GM11168 (cell line): Measurements from ENCODE around the gene ZNF71.
"Not testable (repeated sequence)": the region's sequence is repeated elsewhere in the genome, so short reads cannot be mapped to it uniquely, and the experiment has no call there.

ENCODE experiments used
- in situ Hi-C: fragments of 300-500 bp; cut with MboI; formaldehyde crosslinking; loops from one replicate; pipeline ENCODE4 v1.12.0; 2022; ENCODE audit warnings: low sequenced_read_pairs; ENCODE audit not compliant: unreplicated experiment

Gene ZNF71

DNA sequence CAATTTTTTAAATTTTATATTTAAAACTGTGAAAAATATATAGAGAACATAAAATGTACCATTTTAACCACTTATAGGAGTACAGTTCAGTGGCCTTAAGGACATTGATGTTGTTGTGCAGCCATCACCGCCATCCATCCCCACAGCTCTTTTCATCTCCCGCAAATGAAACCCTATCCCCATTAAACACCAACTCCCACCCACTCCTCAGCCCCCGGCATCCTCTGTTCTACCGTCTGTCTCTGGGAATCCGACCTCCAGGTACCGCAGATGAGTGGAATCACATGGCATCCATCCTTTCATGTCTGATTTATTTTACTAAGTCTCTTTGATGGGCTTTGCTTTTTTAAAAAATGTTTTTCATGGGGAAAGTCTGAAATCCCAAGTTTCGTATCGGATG lies 24.0 kb downstream of the ZNF71 start:
- in situ Hi-C loops = no loop called here

DNA sequence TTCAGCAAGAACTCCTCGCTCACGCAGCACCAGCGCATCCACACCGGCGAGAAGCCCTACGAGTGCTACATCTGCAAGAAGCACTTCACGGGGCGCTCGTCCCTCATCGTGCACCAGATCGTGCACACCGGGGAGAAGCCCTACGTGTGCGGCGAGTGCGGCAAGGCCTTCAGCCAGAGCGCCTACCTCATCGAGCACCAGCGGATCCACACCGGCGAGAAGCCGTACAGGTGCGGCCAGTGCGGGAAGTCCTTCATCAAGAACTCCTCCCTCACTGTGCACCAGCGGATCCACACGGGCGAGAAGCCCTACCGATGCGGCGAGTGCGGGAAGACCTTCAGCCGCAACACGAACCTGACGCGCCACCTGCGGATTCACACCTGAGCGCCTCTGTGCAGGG lies 27.3 kb downstream of the ZNF71 start:
- in situ Hi-C loops = no loop called here

DNA sequence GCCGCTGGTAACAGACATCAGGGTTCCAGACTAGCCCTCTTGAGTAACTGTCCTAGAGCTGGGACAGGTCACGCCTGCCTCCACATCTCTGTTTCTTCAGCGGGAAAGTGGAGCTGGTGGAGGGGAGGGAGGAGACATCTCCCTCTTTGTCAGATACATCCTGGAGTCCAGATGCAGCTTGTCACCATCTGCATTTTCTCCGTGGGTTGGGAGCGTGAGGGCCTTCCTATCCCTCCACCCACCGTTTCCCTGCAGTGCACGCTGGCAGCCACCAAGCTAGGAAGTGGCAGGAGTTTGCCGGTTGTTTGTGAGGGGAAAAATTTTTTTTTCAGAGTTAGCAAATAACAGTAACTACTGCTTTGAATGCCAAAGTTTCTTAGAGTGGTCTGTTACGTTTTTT lies 27.9 kb downstream of the ZNF71 start:
- in situ Hi-C loops = no loop called here

DNA sequence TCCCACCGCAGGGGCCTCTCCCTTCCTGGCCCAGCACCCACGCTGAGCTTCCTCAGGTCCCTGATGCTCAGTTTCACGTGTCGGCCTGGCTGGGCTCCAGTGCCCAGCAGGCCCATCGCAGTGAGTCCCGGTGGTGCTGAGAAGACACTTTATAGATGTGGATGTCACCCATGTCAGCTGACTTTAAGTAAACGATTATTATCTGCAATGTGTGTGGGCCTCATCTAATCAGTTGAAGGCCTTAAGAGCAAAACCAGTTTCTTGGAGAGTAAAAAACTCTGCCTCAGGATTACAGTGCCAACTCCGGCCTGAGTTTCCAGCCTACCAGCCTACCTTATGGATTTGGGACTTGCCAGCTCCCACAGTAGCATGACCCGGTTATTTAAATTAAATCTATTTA lies 30.6 kb downstream of the ZNF71 start:
- in situ Hi-C loops = no loop called here

DNA sequence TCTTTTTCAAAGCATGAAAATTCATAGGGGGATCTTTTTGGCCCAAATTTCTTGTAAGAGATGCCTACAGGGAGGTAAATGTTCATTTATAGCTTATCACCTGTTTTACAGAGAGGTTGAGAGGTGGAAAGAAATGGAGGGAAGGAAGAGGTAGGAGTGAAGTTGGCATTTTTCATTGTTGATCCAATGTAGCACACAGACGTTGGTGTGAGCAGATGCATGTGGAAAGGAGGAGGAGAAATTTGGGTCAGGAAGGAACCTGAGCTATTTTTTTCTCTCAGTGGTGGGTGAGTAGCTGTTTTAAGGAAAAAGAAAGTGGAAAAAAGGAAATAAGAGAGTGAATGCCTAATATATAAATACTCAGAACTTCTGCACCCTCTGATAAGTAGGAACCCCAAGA lies 37.9 kb downstream of the ZNF71 start:
- in situ Hi-C loops = no loop called here

DNA sequence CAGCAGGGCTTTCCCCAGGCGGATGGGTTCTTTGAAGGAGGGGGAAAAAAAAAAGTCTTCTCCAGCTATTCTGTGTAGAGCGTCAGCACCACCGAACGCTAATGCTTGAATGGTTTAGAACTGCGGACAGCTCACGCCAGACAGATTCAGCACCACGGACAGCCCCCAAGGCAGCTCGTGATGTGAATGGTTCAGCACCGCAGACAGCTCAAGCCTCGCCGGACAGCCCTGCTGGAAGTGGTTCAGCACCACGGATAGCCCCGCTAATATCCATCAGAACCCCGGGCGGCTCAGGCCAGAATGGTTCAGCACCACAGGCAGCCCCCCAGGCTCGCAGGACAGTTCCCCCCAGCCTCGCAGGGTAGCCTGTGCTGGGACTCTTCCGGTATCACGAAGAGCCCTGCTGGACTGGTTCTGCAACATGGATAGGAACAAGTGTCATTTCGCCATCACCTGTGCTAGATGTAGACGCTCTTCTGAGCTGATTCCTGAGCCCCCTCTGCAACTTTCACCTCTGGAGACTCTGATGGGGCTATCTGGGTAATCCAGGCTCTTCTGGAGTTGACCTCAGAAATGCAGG lies 43.0 kb downstream of the ZNF71 start:
- in situ Hi-C loops = no loop called here

DNA sequence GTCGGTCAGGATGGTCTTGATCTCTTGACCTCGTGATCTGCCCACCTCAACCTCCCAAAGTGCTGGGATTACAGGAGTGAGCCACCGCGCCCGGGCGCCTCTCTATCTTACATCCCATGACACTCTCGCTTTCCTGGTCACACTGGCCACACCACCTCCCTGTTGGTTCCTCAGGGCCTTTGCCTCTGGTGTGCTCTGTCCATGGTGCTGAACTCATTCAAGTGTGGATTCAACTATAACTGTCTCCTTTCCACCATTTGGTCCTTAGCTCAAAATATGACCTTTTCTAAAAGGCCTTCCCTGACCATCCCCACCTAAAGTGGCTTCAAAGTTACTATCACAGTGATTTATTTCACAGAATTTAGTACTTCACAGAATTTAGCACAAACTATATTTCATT lies 44.1 kb downstream of the ZNF71 start:
- in situ Hi-C loops = no loop called here

DNA sequence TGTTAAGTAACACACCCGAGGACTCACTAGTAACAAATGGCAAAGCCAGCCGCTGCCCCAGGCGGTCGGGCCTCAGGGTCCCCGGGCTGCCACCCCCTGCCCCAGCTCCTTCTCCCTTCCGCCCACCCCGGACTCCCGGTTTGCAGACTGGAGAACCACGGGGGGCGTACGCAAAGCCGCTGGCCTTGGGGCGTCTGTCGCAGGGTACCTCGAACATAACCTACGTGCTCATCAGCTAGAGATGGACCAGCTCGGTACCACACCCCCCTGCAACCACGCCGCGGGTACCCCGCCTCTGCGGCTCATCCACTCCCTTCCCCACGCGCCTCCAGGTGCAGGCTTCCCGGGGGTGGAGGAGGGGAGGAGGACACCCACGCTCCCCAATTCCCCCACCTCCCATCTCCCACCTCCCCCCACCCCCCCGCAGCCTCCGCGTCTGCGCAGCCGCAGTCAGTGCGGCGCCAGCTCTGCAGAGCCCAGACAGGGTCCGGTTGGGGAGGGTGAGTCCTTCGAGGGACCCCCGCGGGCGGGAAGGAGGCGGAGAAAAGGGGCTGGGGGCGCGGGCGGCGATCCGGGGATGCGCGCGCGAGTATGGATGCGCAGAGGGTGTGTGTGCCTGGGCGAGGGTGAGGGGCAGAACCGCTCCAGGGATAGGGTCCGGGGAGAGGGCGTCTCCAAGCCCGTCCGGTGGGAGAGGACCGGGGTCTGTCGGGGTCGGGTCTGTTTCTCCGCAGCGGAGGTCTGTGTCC lies 47.8 kb downstream of the ZNF71 start, which contains the start of gene SMIM17:
SMIM17 (plus strand) TSS at position 449 of the 749 bp plus-strand sequence. CDS start 2,509 bp downstream, outside the sequence.
- in situ Hi-C loops = no loop called here

DNA sequence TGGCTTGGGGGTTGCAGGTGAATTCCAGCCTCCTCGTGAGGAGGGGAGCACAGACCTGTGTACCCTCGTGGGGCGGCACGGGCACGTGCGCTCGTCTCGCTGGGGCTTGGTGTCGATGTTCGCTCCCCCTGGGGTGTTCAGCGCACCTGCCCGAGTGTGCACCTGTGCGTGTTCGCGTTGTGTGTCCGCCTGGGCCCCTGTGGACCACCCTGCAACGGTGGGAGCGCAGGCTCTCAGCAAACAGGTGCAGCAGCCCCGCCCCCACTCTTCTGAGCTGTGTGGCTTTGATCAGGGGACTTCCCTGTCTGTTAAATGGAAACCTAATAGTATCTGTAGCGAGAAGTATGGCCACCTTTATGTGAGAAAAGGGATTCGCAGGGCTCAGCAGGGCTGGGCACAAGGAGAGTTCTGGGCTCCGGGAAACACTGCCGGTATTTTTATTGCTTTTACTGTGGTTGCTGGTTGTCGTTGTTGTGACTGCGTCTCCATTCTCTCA lies 48.4 kb downstream of the ZNF71 start:
- in situ Hi-C loops = no loop called here

DNA sequence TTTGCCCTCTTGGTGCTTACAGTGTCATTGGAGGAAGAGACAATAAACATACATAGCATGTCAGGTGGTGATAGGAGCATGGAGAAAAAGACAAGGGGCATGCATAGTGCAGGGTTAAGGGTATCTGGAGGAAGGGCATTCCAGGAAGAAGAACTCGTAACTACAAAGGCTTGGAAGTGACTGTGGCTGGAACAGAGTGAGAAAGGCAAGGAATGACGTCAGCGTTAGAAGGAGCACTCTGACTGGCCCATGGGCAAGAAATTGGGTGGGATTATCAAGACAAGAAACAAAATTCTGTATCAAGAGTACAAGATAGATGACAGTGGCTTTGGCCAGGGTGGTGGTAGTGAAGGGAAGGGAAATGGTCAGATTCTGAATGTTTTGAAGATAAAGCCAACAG lies 59.0 kb downstream of the ZNF71 start:
- in situ Hi-C loops = no loop called here

DNA sequence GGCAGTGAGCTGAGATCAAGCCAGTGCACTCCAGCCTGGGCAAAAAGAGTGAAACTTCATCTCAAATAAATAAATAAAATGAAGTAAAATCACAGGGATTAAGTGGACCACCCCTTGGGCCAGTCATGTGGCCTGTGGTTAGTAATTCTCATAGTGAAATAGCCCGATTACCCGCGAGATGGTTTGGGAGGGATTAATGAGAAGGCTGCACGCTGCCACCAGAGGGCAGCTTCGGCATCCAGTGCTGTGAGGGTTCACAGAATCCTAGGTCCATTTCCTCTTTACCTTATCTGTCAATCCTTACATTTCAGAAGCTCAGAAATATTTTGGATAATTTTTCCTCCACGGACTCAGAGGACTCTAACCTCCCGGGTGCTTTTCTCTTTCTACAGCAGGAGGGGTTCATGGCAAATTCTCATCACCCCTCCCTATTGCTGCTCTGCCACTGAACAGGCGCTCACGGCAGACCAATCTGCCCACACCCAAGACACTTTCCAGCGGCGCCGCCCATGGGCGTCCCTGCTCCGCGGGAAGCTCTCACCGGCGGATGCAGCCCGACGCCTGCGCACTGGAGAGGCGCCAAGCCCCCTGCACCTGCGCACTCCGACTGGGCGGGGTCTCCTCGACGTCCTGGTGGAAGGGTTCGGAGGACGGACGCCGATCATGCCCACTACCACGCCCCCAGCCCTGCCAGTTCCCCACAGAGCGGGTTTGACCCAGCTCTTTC lies 65.4 kb downstream of the ZNF71 start:
- in situ Hi-C loops = no loop called here

DNA sequence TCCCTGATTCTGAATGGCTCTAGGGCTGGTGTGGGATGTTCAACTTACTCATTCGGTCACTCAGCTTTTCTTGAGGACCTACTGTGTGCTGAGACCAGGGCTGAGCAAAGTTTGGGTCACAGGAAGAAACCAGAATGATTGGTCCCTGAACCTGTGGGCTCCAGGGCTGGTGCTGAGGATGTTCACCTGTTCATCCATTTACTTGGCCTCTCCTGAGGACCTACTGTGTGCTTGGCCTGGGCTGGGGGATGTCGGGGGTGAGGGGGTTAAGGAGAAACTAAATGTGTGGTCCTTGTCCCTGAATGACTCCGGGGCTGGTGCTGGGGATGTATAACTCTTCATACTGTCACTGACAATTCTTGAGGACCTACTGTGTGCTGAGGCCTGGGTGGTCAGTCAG lies 66.1 kb downstream of the ZNF71 start:
- in situ Hi-C loops = no loop called here

DNA sequence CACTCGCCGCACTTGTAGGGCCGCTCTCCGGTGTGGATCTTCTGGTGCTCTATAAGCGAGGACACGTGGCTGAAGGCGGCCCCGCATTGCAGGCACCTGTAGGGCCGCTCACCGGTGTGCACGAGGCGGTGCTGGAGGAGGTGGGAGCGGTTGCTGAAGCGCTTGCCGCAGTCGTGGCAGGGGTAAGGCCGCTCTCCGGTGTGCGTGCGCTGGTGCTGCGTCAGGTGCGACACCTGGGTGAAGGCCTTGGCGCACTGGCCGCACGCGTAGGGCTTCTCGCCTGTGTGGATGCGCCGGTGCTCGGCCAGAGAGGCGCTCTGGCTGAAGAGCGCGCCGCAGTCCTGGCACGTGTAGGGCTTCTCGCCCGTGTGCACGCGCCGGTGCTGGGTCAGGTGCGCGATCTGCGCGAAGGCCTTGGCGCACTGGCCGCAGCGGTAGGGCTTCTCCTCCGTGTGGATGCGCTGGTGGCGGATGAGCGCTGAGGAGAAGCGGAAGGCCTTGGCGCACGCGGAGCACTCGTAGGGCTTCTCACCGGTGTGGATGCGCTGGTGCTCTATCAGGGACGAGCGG lies 68.9 kb downstream of the ZNF71 start:
- in situ Hi-C loops = no loop called here

DNA sequence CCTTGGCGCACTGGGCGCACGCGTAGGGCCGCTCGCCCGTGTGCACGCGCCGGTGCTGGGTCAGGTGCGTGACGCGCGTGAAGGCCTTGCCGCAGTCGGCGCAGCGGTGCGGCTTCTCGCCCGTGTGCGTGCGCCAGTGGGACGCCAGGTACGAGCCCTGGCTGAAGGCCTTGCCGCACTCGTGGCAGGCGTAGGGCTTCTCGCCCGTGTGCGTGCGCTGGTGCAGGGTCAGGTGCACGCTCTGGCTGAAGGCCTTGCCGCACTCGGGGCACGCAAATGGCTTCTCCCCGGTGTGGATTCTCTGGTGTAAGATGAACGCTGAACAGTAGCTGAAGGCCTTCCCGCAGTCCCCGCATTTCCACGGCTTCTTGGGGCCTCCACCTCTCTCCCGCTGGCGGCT lies 69.4 kb downstream of the ZNF71 start:
- in situ Hi-C loops = no loop called here

DNA sequence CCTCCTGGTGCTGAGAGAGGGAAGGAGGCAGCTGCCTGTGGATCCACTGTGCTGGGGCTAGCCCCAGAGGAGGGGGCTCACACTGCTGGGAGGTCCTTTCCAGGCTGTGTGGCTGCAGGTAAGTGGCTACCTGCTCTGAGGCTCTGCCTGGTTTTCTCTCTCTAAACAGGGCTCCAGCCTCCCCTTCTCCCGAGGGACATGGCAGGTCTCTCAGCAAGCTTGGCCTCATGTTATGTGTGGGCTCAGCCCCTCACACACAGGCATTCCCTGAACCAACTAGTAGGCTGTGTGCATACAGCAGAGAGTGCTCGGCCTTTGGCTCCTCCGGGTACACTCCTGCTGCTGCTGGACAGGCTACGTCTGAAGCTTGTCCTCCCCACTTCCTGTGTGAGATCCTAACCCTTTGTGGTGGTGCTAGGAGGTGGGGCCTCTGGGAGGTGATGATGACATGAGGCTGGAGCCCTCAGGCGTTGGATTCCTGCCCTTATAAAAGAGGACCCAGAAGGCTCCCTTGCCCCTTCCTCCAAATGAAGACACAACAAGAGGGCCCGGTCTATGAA lies 72.3 kb downstream of the ZNF71 start:
- in situ Hi-C loops = no loop called here

DNA sequence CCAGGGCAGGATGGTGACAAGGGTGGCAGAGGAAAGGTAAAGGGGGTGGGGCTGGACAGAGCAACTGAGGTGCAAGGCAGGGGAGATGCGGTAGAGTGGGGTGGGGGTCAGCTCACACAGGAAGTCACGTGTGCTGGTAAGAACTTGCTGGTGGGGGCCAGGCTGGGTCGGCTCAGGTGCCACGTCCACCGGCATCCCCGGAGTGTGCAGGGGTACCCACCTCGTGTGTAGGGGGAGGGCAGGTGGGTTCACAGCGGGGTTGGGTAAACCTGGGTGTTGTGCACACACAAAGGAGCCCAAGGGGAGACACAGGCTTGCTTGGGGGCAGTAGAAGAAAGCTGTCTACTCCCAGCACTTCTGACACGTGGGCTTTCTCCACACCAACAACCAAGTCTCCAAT lies 73.6 kb downstream of the ZNF71 start:
- in situ Hi-C loops = no loop called here

DNA sequence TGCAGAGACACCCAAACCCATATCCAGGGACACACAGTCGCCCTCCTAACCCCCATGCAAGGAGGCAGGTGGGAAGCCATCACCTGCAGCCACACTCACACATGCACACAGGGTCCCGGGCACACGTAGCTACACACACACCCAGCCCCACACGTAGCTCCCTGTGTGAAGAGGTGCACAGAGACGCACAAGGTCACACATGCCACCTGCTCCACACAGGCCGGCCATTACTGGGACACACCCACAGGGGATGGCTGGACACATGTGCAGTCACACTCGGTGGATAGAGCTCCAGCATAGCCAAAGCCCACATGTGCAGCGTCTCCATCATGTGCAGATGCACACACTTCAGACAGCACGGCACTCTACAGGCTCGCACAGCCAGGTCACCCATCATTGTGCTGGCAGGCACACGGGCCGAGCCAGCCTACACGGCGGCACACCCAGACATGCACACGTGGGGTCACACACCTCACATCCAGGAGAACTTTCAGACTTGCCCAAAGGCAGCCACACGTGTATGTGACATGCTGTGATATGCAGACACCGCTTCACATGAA lies 75.4 kb downstream of the ZNF71 start:
- in situ Hi-C loops = no loop called here

DNA sequence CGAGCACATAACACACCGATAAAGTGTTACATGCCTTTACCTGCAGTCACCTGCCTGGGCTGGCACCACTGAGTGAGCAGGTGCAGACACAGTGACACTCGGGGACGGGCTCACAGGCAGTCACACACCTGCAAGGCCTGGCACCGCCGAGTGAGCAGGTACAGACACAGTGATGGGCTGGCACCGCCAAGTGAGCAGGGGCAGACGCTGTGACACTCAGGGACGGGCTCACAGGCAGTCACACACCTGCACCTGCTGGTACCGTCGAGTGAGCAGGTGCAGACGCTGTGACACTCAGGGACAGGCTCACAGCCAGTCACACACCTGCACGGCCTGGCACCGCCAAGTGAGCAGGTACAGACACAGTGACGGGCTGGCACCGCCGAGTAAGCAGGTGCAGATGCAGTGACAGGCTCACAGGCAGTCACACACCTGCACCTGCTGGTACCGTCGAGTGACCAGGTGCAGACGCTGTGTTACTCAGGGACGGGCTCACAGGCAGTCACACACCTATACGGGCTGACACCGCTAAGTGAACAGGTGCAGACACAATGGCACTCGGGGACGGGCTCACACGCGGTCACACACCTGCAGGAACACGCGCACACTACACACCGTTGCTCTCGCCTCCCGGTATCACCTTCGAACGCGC lies 76.0 kb downstream of the ZNF71 start:
- in situ Hi-C loops = no loop called here

DNA sequence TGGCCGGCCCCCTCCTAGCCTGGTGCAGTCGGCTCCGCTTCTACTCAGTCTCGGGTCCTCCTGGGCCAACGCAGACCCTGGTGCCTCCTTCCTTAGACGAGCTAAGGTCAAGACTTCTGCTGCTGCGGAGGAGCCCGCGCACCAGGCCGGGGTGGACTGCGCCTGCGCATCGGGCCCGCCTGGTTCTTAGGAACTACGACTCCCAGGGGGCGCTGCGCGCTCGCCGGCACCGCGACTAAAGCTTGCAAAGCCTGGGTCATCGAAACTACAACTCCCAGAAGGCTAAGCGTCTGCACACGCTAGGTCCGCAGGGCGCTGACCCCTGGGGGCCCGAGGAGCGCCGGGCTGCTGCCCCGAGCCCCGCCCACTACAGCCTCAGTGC lies 76.5 kb downstream of the ZNF71 start, which contains the start of gene ZNF835:
ZNF835 (minus strand) TSS at position 145 of the 382 bp plus-strand sequence. CDS start 6,559 bp downstream, outside the sequence.
- in situ Hi-C loops = no loop called here

DNA sequence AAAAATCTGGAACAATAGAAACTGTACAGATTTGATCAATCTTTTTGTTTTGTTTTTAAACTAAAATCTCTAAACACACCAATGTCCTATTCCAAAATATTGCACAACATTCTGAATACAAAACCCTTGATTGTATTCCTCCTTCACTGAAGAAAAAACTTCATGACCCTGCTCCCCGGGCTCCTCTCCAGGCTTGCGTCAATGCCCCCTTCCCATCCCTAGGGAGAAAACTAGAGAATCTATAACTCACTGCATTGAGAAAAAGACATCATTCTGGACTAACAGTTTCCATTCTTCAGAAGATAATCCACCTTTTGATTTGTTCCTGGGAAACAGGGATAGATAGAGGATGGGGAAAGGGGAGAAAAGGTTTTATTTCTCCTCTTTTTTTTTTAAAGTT lies 77.5 kb downstream of the ZNF71 start:
- in situ Hi-C loops = not testable (repeated sequence)
